ENCODE data around the gene MCOLN1. TPM values are rescaled to one million over a fixed set of nuclear protein-coding genes. Genes with fewer than 3 reads are reported as not detected.

Gene MCOLN1
- total and polyA plus RNA-seq, 9 of the 15 experiments (the other 6 are each of a cell fraction or from before 2014, with no cell fraction given): 0.25 to 15.4 (median 7.1) TPM

DNA sequence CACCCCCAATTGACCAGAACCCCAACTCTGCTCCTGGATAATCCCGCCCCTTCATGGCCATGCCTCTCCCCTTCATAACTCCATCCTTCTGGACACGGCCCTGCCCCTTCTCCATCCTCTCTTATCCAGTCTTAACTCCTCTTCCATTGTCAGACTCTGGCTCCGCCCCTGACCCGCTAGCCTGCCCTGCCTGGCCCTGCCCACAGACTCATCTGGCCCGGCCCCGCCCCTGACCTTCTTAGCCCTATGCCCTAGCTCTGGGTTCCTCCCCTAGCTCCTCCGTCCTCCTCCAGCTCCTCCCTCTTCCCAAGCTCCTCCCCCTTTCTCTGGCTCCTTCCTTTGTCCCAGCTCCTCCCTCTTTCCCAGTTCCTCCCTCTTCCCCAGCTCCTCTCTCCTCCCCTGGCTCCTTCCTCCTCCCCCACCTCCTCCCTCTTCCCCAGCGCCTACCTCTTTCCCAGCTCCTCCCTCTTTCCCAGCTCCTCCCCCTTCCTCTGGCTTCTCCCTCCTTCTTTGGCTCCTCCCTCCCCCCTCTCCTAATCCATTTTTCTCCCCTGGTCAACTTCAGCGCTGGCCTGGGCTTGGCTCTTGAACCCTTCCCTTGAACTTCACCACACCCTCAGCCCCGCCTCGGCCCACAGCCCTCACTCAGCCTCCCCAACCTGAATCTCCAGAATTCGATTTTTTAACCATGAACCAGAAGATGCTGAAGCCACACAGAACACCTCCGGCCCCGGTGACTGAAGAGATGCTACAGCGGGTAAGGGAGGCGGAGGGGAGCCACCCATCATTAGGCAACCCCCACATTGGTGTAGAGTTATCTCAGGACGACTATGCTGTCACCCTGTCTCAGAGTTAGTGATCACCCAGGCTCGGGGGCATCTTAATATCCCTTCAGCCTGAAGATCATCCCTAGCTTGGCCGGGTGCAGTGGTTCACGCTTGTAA lies 15.8 kb upstream of the MCOLN1 start (continued):
- TF ChIP-seq, protein P1, sequence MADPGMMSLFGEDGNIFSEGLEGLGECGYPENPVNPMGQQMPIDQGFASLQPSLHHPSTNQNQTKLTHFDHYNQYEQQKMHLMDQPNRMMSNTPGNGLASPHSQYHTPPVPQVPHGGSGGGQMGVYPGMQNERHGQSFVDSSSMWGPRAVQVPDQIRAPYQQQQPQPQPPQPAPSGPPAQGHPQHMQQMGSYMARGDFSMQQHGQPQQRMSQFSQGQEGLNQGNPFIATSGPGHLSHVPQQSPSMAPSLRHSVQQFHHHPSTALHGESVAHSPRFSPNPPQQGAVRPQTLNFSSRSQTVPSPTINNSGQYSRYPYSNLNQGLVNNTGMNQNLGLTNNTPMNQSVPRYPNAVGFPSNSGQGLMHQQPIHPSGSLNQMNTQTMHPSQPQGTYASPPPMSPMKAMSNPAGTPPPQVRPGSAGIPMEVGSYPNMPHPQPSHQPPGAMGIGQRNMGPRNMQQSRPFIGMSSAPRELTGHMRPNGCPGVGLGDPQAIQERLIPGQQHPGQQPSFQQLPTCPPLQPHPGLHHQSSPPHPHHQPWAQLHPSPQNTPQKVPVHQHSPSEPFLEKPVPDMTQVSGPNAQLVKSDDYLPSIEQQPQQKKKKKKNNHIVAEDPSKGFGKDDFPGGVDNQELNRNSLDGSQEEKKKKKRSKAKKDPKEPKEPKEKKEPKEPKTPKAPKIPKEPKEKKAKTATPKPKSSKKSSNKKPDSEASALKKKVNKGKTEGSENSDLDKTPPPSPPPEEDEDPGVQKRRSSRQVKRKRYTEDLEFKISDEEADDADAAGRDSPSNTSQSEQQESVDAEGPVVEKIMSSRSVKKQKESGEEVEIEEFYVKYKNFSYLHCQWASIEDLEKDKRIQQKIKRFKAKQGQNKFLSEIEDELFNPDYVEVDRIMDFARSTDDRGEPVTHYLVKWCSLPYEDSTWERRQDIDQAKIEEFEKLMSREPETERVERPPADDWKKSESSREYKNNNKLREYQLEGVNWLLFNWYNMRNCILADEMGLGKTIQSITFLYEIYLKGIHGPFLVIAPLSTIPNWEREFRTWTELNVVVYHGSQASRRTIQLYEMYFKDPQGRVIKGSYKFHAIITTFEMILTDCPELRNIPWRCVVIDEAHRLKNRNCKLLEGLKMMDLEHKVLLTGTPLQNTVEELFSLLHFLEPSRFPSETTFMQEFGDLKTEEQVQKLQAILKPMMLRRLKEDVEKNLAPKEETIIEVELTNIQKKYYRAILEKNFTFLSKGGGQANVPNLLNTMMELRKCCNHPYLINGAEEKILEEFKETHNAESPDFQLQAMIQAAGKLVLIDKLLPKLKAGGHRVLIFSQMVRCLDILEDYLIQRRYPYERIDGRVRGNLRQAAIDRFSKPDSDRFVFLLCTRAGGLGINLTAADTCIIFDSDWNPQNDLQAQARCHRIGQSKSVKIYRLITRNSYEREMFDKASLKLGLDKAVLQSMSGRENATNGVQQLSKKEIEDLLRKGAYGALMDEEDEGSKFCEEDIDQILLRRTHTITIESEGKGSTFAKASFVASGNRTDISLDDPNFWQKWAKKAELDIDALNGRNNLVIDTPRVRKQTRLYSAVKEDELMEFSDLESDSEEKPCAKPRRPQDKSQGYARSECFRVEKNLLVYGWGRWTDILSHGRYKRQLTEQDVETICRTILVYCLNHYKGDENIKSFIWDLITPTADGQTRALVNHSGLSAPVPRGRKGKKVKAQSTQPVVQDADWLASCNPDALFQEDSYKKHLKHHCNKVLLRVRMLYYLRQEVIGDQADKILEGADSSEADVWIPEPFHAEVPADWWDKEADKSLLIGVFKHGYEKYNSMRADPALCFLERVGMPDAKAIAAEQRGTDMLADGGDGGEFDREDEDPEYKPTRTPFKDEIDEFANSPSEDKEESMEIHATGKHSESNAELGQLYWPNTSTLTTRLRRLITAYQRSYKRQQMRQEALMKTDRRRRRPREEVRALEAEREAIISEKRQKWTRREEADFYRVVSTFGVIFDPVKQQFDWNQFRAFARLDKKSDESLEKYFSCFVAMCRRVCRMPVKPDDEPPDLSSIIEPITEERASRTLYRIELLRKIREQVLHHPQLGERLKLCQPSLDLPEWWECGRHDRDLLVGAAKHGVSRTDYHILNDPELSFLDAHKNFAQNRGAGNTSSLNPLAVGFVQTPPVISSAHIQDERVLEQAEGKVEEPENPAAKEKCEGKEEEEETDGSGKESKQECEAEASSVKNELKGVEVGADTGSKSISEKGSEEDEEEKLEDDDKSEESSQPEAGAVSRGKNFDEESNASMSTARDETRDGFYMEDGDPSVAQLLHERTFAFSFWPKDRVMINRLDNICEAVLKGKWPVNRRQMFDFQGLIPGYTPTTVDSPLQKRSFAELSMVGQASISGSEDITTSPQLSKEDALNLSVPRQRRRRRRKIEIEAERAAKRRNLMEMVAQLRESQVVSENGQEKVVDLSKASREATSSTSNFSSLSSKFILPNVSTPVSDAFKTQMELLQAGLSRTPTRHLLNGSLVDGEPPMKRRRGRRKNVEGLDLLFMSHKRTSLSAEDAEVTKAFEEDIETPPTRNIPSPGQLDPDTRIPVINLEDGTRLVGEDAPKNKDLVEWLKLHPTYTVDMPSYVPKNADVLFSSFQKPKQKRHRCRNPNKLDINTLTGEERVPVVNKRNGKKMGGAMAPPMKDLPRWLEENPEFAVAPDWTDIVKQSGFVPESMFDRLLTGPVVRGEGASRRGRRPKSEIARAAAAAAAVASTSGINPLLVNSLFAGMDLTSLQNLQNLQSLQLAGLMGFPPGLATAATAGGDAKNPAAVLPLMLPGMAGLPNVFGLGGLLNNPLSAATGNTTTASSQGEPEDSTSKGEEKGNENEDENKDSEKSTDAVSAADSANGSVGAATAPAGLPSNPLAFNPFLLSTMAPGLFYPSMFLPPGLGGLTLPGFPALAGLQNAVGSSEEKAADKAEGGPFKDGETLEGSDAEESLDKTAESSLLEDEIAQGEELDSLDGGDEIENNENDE (IDR thresholded peaks at IDR 0.05; ENCODE audit: low read depth, low read length): no peak
- TF ChIP-seq, protein P2, sequence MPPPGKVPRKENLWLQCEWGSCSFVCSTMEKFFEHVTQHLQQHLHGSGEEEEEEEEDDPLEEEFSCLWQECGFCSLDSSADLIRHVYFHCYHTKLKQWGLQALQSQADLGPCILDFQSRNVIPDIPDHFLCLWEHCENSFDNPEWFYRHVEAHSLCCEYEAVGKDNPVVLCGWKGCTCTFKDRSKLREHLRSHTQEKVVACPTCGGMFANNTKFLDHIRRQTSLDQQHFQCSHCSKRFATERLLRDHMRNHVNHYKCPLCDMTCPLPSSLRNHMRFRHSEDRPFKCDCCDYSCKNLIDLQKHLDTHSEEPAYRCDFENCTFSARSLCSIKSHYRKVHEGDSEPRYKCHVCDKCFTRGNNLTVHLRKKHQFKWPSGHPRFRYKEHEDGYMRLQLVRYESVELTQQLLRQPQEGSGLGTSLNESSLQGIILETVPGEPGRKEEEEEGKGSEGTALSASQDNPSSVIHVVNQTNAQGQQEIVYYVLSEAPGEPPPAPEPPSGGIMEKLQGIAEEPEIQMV (tag; conservative IDR thresholded peaks at IDR 0.05; ENCODE audit: low read depth): no peak
- TF ChIP-seq SREBF2 (CRISPR knock-in tag; IDR thresholded peaks at IDR 0.05) (no peak), ZNF77 (CRISPR knock-in tag; IDR thresholded peaks at IDR 0.05) (no peak), ZNF23 (CRISPR knock-in tag; IDR thresholded peaks at IDR 0.05) (no peak)
- TF ChIP-seq, protein P3, sequence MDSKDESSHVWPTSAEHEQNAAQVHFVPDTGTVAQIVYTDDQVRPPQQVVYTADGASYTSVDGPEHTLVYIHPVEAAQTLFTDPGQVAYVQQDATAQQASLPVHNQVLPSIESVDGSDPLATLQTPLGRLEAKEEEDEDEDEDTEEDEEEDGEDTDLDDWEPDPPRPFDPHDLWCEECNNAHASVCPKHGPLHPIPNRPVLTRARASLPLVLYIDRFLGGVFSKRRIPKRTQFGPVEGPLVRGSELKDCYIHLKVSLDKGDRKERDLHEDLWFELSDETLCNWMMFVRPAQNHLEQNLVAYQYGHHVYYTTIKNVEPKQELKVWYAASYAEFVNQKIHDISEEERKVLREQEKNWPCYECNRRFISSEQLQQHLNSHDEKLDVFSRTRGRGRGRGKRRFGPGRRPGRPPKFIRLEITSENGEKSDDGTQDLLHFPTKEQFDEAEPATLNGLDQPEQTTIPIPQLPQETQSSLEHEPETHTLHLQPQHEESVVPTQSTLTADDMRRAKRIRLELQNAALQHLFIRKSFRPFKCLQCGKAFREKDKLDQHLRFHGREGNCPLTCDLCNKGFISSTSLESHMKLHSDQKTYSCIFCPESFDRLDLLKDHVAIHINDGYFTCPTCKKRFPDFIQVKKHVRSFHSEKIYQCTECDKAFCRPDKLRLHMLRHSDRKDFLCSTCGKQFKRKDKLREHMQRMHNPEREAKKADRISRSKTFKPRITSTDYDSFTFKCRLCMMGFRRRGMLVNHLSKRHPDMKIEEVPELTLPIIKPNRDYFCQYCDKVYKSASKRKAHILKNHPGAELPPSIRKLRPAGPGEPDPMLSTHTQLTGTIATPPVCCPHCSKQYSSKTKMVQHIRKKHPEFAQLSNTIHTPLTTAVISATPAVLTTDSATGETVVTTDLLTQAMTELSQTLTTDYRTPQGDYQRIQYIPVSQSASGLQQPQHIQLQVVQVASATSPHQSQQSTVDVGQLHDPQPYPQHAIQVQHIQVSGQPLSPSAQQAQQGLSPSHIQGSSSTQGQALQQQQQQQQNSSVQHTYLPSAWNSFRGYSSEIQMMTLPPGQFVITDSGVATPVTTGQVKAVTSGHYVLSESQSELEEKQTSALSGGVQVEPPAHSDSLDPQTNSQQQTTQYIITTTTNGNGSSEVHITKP (IDR thresholded peaks at IDR 0.05; ENCODE audit: partially characterized antibody): peak; percentile 81
- TF ChIP-seq, protein P4, sequence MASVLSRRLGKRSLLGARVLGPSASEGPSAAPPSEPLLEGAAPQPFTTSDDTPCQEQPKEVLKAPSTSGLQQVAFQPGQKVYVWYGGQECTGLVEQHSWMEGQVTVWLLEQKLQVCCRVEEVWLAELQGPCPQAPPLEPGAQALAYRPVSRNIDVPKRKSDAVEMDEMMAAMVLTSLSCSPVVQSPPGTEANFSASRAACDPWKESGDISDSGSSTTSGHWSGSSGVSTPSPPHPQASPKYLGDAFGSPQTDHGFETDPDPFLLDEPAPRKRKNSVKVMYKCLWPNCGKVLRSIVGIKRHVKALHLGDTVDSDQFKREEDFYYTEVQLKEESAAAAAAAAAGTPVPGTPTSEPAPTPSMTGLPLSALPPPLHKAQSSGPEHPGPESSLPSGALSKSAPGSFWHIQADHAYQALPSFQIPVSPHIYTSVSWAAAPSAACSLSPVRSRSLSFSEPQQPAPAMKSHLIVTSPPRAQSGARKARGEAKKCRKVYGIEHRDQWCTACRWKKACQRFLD (CRISPR knock-in tag; IDR thresholded peaks at IDR 0.05): no peak

All from K562 (cell line).